HCT116 (cell line): Measurements from ENCODE around the gene LMAN2L.

Source experiments
- CTCF ChIP-seq, 3 experiments: fragments of 200-600 bp in 1 of 3; sonication (generic) in 1 of 3; IDR thresholded peaks in 2 of 3; conservative IDR thresholded peaks in 1 of 3; 2 replicates each; pipeline ENCODE4 v1.5.1; 2012 to 2017; ENCODE audit warnings: low read depth in 2 of 3, low read length in 2 of 3, antibody characterized with exemption in 1 of 3, borderline replicate concordance in 1 of 3, control low read depth in 1 of 3, mild to moderate bottlenecking in 1 of 3, mixed read lengths in 1 of 3, mixed run types in 1 of 3, moderate library complexity in 1 of 3; ENCODE audit not compliant: insufficient read depth in 1 of 3
- ELF1 ChIP-seq: IDR thresholded peaks from 2 replicates; pipeline ENCODE4 v1.6.1; 2012; ENCODE audit warnings: low read depth, borderline replicate concordance
- EZH2 ChIP-seq: fragments of 200-600 bp; sonication (generic); IDR thresholded peaks from 2 replicates; pipeline ENCODE4 v1.6.1; 2017; ENCODE audit warnings: antibody characterized with exemption, mixed run types
- MAX ChIP-seq: IDR thresholded peaks from 2 replicates; pipeline ENCODE4 v1.6.1; 2012
- POLR2A ChIP-seq: IDR thresholded peaks from 2 replicates; pipeline ENCODE4 v1.7.0; 2011; ENCODE audit warnings: borderline replicate concordance; ENCODE audit not compliant: insufficient read depth, insufficient read length; ENCODE audit errors: extremely low read depth
- POLR2AphosphoS5 ChIP-seq: IDR thresholded peaks from 2 replicates; pipeline ENCODE4 v1.6.1; 2011; ENCODE audit warnings: mild to moderate bottlenecking, low read depth, low read length, moderate library complexity
- SIN3A ChIP-seq: IDR thresholded peaks from 2 replicates; pipeline ENCODE4 v1.6.1; 2012; ENCODE audit warnings: low read depth
- ZNF274 ChIP-seq: fragments of 200-500 bp; sonication (Bioruptor generic); IDR thresholded peaks from 2 replicates; pipeline ENCODE4 v1.6.1; 2014; ENCODE audit warnings: mild to moderate bottlenecking, low read depth, low read length, inconsistent platforms

GRCh38 chr2:96729748-96730147 lies 10.1 kb downstream of the LMAN2L start:
- TF ChIP-seq CTCF (IDR thresholded peaks at IDR 0.05 in 2 of 3, conservative IDR thresholded peaks at IDR 0.05 in 1 of 3; ENCODE audit: borderline replicate concordance in 1 of 3, insufficient read depth in 1 of 3, low read depth in 2 of 3, low read length in 2 of 3) (no peak), MAX (no peak), EZH2 (no peak), SIN3A (no peak), POLR2A (no peak), ZNF274 (no peak), POLR2AphosphoS5 (no peak), ELF1 (no peak)
